Amniotic epithelial cell (primary cell): ENCODE measurements around the gene METTL2A.
"Not testable (repeated sequence)": the region's sequence is repeated elsewhere in the genome, so short reads cannot be mapped to it uniquely, and the experiment has no call there.

ENCODE experiments used
- DNase-seq: peaks from one replicate; pipeline ENCODE4 v3.0.0-alpha.2; 2010; ENCODE audit warnings: low read depth

Gene METTL2A, protein sequence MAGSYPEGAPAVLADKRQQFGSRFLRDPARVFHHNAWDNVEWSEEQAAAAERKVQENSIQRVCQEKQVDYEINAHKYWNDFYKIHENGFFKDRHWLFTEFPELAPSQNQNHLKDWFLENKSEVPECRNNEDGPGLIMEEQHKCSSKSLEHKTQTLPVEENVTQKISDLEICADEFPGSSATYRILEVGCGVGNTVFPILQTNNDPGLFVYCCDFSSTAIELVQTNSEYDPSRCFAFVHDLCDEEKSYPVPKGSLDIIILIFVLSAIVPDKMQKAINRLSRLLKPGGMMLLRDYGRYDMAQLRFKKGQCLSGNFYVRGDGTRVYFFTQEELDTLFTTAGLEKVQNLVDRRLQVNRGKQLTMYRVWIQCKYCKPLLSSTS

DNA sequence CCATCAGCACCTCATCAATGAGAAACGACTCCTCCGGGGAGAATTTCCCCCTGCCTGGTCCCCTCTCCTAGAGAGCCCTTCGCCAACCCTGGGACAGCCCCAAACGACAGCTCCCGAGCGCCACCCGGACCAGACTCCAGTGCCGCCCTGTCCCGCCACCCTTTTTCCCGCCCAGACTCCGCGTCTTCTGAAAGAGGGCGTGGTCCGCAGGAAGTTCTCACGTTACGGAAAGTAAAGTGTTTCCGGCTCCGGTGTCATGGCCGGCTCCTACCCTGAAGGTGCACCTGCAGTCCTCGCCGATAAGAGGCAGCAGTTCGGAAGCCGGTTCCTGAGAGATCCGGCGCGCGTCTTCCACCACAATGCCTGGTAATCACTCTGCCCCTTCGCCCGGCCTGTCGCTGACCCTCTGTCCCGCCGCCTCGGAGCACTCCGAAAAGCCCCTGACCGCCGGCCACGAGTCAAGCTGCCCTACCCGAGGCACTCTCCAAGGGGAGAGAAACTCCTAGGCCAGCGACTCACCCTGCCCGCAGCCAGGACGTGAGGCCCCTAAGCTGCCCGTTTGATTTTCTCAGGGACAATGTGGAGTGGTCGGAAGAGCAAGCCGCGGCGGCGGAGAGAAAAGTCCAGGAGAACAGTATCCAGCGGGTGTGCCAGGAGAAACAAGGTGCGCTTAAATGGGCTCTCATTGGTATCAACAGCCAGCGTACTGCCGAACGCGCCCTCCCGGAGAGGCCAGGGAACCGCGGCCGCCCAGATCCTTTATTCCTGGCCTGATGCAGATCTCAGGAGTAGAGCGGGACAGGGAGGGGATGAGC lies at the start of gene METTL2A:
METTL2A (plus strand) TSS at position 251 of the 815 bp plus-strand sequence; CDS start at position 257, 6 bp downstream.
- peak; percentile 77 for DNase-seq

DNA sequence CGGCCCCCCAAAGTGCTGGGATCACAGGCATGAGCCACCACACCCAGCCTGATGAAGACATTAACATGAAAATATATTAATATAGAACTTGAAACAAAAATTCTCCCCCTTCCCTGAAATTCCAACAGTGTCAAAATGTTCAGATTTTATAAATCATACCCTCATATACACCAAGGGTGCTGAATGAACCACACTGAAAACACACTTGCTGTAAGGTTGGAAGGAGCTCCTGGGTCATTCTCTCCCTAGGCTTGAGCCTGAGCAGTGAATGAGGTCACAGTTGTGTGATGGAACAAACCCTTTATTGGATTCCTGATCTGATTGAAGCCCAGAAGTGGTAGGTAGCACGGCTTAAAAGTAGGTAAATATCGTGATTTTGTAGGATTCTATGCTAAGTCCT lies 43.4 kb upstream of the METTL2A start, which contains the start of gene EFCAB3:
EFCAB3 (plus strand) TSS at position 301 of the 400 bp plus-strand sequence. CDS start 2,427 bp downstream, outside the sequence.
- DNase-seq = no peak

DNA sequence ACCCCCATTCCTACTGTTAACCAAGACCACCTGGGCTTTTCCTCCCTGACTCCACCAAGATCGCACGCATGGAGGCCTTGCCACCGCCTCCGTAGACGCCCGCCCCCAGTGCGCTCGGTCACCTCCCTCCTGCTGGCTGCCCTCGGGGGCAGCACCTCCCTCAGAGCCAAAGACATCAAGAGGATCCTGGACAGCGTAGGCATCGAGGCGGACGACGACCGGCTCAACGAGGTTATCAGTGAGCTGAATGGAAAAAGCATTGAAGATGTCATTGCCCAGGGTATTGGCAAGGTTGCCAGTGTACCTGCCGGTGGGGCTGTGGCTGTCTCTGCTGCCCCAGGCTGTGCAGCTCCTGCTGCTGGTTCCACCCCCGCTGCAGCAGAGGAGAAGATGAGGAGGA lies 42.1 kb upstream of the METTL2A start:
- DNase-seq = no peak

DNA sequence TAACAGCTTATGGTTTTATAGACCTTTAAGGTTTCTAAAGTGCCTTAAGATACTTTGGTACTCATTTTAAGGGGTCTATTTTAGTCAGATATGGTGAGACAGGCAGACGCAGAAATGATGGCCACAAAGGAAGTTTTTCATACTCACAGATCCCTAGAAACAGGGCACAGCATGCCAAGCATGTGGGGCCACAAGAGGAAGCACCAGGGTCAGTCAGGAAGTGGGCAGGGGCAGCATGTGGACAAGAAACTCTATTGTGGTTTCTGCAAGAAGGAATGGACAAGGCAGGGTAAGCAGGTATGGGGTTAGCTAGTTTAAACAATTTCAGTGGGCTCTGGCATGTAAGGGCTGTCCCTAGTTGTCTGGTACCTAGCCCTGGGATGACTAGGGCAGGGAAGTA lies 34.8 kb upstream of the METTL2A start:
- no peak for DNase-seq

DNA sequence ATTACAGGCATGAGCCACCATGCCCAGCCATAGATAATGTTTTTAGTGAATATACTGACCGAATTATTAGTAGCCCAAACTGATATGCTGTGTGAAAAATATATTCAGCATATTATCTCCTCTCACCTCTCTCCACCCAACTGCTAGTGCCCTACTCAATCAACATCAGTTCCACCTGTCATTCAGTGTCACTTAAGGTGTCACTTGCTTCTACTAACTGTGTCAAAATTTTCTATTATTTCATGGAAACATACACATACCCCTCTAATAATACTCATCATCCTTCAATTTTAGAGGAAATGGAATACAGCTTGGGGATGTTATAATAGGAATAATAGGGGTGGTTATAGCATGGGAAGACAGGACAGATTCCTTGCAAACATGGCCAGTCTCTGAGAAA lies 30.8 kb upstream of the METTL2A start:
- no peak for DNase-seq

DNA sequence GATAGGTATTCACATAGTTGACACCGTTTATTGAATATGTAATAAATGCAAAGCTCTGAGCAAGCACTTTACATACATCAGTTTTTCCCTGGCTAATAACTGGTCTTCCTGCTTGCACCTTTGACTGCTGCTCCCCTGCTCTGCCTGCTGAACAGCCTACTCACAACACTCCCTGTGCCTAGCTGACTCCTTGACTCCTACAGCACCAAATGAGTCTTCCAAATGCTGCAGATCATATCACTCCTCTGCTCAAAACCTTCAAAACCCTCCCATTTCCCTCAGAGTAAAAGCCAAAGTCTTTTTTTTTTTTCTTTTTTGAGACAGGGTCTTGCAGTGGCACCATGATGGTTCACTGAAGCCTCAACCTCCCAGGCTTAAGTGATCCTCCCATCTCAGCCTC lies 24.8 kb upstream of the METTL2A start:
- DNase-seq = no peak

DNA sequence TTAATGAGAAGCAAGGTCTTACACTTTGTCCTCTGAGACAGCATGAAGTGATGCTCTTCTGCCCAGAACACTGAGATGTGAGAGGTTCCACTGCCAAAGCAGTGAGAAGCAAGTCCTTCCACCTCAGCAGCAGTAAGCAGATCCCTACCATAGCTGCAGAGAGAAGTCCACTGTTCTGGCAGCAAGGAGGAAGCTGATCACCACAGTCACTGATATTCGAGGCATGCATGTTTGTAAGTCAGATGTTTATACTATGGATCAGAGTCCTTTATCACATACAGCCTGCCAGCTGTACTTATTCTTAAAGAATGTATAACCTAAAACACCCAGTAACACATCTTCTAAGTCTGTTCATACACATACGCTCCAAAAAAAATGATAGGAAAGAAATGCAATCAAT lies 18.2 kb upstream of the METTL2A start:
- no peak for DNase-seq

DNA sequence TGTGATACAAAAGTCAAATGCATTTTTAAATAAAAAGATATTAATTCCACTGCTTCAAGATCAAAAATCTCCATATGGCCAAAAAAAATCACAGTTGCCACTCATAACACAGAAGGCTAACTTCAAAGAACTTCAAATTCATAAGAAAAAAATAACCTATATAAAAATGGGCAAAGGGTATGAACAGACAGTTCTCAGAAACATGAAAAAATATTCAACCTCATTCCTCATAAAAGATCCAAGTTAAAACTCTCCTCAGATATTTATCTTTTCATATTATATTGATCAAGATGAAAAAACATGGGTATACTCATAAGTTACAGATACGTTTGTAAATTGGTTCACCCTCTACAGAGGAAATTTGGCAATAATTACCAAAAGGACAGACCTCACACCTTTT lies 10.6 kb upstream of the METTL2A start:
- DNase-seq = not testable (repeated sequence)

DNA sequence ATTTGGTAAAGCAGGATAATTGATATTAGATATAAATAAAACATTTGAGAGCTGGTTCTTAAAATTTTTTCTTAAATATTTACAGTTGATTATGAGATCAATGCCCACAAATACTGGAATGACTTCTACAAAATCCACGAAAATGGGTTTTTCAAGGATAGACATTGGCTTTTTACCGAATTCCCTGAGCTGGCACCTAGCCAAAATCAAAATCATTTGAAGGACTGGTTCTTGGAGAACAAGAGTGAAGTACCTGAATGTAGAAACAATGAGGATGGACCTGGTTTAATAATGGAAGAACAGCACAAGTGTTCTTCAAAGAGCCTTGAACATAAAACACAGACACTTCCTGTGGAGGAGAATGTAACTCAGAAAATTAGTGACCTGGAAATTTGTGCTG lies 2.5 kb downstream of the METTL2A start:
- not testable (repeated sequence) for DNase-seq

DNA sequence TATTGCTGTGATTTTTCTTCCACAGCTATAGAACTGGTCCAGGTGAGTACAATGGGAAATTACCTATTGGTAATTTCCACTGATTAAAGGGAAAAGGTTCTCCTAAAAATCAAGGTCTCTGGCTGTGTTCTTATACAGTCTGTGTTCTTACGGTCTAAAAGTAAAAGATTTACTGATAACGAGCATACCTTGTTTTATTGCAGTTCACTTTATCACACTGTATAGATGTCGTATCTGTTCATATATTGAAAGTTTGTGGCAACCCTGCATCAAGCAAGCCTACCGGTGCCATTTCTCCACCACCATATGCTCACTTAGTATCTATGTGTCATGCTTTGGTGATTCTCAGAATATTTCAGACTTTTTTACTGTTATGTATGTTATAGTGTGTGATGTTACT lies 11.6 kb downstream of the METTL2A start:
- DNase-seq = not testable (repeated sequence)

DNA sequence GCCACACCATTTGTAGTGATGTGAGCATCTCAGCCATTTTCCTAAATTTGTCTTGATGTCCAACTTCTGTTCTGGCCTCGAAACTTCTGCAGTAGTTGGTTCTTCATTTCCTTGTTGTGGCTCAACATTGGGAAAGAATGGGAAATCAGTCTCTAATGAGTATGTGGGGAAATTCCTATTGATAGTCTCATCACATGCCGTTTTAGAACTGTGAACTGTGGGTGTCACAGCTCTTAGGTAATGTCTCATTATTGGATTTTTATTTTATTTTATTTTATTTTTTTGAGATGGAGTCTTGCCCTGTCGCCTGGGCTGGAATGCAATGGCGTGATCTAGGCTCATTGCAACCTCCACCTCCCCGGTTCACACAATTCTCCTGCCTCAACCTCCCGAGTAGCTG lies 17.5 kb downstream of the METTL2A start:
- DNase-seq = not testable (repeated sequence)

DNA sequence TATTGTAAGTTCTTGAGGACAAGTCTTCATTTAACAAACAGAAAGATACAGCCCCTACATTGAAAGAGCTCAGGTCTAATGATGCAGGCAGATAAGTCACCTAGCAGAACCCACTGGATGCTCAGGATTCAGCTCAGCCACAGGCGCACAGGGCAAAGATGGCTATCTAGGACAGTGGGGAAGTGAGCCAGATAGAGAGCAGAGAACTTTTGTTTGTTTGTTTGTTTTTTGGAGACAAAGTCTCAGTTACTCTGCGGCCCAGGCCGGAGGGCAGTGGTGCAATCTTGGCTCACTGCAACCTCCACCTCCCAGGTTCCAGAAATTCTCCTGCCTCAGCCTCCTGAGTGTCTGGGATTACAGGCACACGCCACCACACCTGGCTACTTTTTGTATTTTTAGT lies 20.4 kb downstream of the METTL2A start:
- no peak for DNase-seq

DNA sequence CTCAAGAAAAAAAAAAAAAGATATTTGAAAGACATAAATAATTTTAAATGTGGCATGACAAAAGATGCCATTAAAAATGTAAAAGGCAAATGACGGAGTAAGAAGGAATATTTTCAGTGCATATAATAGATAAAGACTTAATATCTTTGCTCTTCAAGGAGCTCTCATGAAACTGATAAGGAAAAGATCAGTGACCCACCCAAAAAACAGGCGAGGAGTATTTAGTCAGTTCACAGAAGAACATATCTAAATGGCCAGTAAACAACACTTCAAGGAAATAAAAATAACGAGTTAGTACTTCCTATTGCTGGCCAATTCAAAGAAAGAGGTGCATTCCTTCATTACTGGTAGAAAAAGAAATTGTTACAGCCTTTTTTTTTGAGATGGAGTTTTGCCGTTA lies 22.1 kb downstream of the METTL2A start:
- not testable (repeated sequence) for DNase-seq

DNA sequence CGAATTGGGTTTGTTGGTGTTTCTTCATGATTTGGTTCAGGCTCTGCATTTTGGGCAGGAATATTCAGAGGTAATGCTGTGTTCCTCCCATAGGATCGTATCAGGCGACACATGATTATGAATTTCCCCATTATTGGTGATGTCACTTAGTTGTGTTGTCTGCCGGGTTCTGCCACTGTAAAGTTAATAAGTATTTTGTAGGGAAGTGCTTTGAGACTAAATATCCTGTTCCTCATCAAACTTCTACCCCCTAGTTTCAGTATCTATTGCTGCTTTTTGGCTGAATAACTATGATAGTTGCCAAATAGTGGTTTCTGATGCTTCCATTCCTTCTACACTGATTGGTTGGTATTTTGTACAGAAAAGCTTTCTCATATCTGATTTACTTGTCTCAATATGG lies 28.5 kb downstream of the METTL2A start:
- DNase-seq = not testable (repeated sequence)

DNA sequence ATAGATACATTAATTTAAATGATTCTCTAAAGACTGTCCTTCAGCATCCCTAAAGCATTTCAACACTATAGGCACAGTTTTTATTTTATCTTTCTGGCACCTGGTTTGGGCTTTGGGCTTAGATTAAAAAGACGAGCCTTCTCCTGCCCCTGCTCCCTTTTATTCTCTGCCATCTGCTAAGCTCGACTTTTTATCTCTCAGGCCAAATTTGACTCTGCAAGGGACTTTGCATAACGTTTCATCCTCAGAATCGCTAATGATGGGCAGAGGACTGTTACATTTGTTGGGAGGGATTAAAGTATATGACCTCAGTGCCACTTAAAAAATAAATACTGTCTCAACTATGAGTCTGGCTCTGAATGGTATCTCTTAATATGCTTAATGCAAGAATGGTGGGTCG lies 29.3 kb downstream of the METTL2A start:
- not testable (repeated sequence) for DNase-seq

DNA sequence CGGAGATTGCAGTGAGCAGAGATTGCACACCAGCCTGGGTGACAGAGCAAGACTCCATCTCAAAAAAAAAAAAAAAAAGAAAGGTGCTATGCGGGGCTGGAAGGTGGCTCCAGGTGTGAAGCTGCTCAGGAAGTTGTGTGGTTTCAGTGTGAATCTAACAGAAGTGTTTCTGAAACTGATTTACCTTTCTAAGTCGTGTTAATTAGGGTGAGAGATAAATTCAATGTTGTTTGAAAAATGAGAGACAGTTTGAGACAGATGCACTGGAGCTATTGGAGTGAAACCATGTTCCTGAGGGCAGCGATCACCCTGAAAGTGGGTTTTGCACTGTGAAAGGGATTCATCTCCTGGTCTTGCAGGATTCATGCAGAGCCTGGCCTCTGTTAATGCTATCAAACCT lies 30.0 kb downstream of the METTL2A start:
- DNase-seq = not testable (repeated sequence)

DNA sequence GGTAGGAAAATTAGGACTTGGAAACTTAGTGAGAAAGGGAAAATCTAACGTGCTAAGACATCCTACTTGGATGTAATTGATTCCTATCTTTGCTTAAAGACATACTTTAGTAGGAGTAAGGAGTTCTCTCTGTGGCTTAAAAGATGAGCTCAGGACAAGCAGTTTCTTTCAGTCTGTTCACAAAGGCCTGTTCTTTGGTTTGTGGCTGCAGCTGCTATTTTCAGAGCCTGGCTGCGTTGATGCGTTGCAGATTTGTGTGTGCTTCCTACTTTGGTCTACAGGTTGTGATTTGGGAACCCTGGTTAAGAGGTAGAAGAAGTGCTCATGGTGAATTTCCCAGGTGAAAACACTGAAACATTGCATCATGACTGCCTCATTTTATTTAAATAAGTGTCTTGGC lies 30.4 kb downstream of the METTL2A start:
- not testable (repeated sequence) for DNase-seq

DNA sequence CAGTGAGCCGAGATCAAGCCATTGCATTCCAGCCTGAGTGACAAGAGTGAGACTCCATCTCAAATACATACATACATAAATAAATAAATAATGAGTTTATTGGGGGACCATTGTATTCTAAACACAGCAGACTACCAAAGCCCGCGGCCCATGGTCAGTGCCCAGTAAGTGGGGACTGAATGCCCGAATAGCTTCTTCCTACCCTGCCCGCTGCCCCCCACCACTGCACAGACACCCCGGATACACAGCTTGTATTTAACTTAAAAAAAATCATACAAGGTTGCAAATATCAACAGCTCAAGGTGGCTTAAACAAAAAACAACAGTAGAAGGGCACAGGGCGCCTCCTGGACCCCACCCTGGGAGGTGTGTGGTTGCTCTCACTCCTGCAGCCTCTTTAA lies 32.3 kb downstream of the METTL2A start:
- DNase-seq = no peak

DNA sequence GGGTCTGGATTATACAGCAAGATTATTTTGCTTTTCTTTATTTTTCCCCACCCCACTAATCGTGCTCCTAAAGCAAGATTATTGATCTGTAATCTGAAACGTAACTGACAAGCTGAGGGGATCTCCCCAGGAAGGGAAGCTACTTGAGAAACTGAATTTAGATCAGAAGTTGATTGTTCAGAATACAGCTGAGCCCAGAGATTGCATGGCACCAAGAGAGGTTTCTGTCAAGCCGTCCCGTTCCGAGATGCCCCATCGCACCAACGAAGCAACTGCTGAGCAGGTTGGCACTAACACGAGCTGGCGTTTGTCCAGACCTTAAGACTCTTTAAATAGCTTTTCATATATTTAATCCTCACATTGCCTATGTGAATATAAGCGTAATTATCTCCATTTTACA lies 34.8 kb downstream of the METTL2A start:
- not testable (repeated sequence) for DNase-seq

DNA sequence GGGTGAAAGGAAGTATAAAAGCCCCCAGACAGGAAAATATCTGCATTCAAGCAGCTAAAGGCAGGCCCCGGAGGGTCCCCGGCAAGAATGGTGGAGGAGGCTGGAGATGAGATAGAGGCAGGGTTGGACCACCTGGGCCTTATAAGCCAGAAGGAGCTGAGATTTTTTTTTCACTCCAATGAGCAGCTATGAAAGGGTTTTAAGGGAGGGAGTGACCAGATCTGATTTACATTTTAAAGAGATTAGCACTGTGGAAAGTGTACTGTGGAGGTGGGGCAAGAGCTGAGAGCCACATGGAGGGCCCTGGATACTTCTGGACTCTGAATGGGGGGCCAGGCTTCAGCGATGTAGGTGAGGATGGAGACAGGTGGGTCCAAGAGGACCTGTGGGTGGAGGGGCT lies 40.7 kb downstream of the METTL2A start:
- not testable (repeated sequence) for DNase-seq

DNA sequence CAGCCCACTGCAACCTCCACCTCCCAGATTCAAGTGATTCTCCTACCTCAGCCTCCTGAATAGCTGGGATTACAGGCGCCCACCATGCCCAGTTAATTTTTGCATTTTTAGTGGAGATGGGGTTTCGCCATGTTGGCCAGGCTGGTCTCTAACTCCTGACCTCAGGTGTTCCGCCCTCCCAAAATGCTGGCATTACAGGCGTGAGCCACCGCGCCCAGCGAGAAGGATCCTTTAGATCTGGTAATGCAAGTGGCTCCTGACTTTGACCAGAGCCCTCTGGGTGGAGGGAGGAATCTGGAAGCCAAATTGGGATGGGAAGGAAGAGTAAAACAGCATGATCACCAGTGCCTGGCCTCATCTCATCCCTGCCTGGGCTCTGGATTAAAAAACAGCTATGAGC lies 41.6 kb downstream of the METTL2A start:
- not testable (repeated sequence) for DNase-seq

DNA sequence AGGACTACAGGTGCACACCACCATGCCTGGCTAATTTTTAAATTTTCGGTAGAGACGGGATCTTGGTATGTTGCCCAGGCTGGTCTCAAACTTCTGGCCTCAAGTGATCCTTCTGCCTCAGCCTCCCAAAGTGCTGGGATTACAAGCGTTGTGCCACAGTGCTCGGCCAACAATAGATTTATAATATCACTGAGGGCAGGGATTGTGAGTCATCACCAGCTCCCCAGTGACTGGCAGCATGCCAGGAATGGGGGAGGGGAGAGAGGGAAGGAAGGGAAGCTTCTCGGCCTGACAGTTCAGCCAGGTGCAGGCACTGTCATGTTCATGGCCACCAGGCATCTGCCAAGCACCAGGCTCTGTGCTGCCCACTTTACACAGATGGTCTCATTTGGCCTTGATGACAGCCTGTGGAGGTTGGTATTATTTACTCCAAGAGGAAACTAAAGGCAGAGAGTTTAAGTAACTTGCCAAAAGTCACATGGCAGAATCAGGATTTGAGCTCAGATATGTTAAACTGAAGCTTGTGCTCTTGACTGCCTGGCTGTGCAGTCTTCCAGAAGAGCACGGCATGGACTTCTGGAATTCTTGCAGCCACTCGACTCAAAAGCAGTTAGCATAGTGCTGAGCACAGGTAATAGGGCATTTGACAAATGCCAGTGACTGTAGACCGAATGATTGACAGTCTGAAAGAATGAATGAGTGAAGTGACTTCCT lies 47.1 kb downstream of the METTL2A start:
- DNase-seq = peak; percentile 71
